Left lung (tissue), 10 donors: ENCODE measurements around the gene DENND1A. TPM values are rescaled to one million over a fixed set of nuclear protein-coding genes. Genes with fewer than 3 reads are reported as not detected.

Experiments used
- ATAC-seq: fragments of 200-7000 bp; cut with Tn5 transposase; one replicate; pipeline ENCODE4 v1.9.1; 2020; ENCODE audit warnings: moderate library complexity
- DNase-seq, 4 donors: peaks; one replicate each; pipeline ENCODE4 v3.0.0-alpha.2; 2013 to 2020
- H3K27ac ChIP-seq, 2 donors: fragments of 200-600 bp; sonication (generic) in 1 of 2; one replicate each; pipeline versions ENCODE4 v1.5.0 to v1.8.0; 2020 to 2021
- H3K27me3 ChIP-seq, 2 donors: fragments of 200-600 bp; sonication (generic) in 1 of 2; one replicate each; pipeline versions ENCODE4 v1.5.0 to v1.8.0; 2020 to 2021
- H3K36me3 ChIP-seq, 2 donors: fragments of 200-600 bp; sonication (generic) in 1 of 2; one replicate each; pipeline versions ENCODE4 v1.5.0 to v1.8.0; 2020 to 2021
- H3K4me1 ChIP-seq, 2 donors: fragments of 200-600 bp; one replicate each; pipeline ENCODE4 v1.8.0; 2021
- H3K4me3 ChIP-seq, 2 donors: fragments of 200-600 bp; sonication (generic) in 1 of 2; one replicate each; pipeline versions ENCODE4 v1.5.0 to v1.8.0; 2020 to 2021; ENCODE audit warnings: mild to moderate bottlenecking in 1 of 2
- H3K9me3 ChIP-seq, 2 donors: fragments of 200-600 bp; sonication (generic) in 1 of 2; one replicate each; pipeline versions ENCODE4 v1.5.0 to v1.8.0; 2020 to 2021
- CTCF ChIP-seq, 2 donors: fragments of 200-600 bp; sonication (generic) in 1 of 2; IDR thresholded peaks; one replicate each; pipeline versions ENCODE4 v1.5.0 to v1.8.0; 2021; ENCODE audit warnings: antibody characterized with exemption in 2 of 2
- intact Hi-C, 2 donors: fragments of 100-400 bp; cut with DNase I; formaldehyde crosslinking; loops; one replicate each; pipeline versions ENCODE4 v1.11.2 to v1.14.2; 2022
- polyA plus RNA-seq, 6 donors: library from polyadenylated mRNA; unstranded; fragments of 120-200 nt; gene quantifications; one replicate each; pipeline ENCODE4 v1.2.1, GENCODE V29; 2013; ENCODE audit not compliant: insufficient read length in 6 of 6
- total RNA-seq, 2 donors: library from RNA; stranded (reverse); fragmentation: NEBNext Ultra II Directional; extraction: Animal tissue kit (Norgen Biotek cat#: 25700); gene quantifications; one replicate each; pipeline ENCODE4 v1.2.1, GENCODE V29; 2021
- donor health status: DM: no; HTN: yes; CAD: no.
- donor health status: DM: no; HTN: no; CAD: no.

DENND1A gene
- total and polyA plus RNA-seq, 8 donors, result 8.3 to 23.2 (median 9.7) TPM

GRCh38 chr9:123408313-123409262 lies 521.3 kb downstream of the DENND1A start:
- no peaks in the 10 kb centered on the region for H3K27me3 ChIP-seq
- peaks cover 0 to 4% of the 10 kb centered on the region in 2 donors for H3K36me3 ChIP-seq
- no peaks in the 10 kb centered on the region for H3K9me3 ChIP-seq
- intact Hi-C loops, result no loop called here
- no peak for TF ChIP-seq CTCF (IDR thresholded peaks at IDR 0.05)
- no peaks in the 10 kb centered on the region for H3K4me1 ChIP-seq
- no peak overlapping the region for H3K4me3 ChIP-seq
- no peak overlapping the region for H3K27ac ChIP-seq
- DNase-seq (peak in 1 of 4 donors; percentile 24), ATAC-seq (no peak)

- no peak overlapping the region for H3K27ac ChIP-seq
- DNase-seq, result peak in 1 of 4 donors; percentile 39
- H3K4me3 ChIP-seq, result no peak overlapping the region
- no peaks in the 10 kb centered on the region for H3K9me3 ChIP-seq
- no peaks in the 10 kb centered on the region for H3K4me1 ChIP-seq
- TF ChIP-seq CTCF (IDR thresholded peaks at IDR 0.05), result no peak
- H3K36me3 ChIP-seq, result peaks cover 0 to 12% of the 10 kb centered on the region in 2 donors
- ATAC-seq, result no peak
- intact Hi-C loops, result no loop called here
- no peaks in the 10 kb centered on the region for H3K27me3 ChIP-seq
Measured at GRCh38 chr9:123407217-123407851, 522.6 kb downstream of the DENND1A start.

GRCh38 chr9:123406691-123407216 lies 523.2 kb downstream of the DENND1A start:
- Histone ChIP-seq H3K4me3 (no peak overlapping the region), H3K9me3 (no peaks in the 10 kb centered on the region), H3K27me3 (no peaks in the 10 kb centered on the region), H3K27ac (no peak overlapping the region), H3K4me1 (no peaks in the 10 kb centered on the region), H3K36me3 (peaks cover 0 to 12% of the 10 kb centered on the region in 2 donors)
- intact Hi-C loops, result no loop called here
- no peak for TF ChIP-seq CTCF (IDR thresholded peaks at IDR 0.05)
- ATAC-seq (no peak), DNase-seq (peak in 1 of 4 donors; percentile 28)

GRCh38 chr9:123406016-123406415 lies 523.9 kb downstream of the DENND1A start:
- intact Hi-C loops, result no loop called here
- no peak overlapping the region for H3K4me3 ChIP-seq
- H3K36me3 ChIP-seq, result peaks cover 0 to 8% of the 10 kb centered on the region in 2 donors
- no peak for ATAC-seq
- no peak for TF ChIP-seq CTCF (IDR thresholded peaks at IDR 0.05)
- no peaks in the 10 kb centered on the region for H3K4me1 ChIP-seq
- no peaks in the 10 kb centered on the region for H3K27me3 ChIP-seq
- H3K27ac ChIP-seq, result no peak overlapping the region
- no peaks in the 10 kb centered on the region for H3K9me3 ChIP-seq
- peak in 1 of 4 donors; percentile 7 for DNase-seq
